Nephron progenitor cell (in vitro differentiated cells): ENCODE results near the gene CALCB.
"Not testable (repeated sequence)": the region's sequence is repeated elsewhere in the genome, so short reads cannot be mapped to it uniquely, and the experiment has no call there.

ENCODE experiments used
- DNase-seq: peaks from one replicate; pipeline ENCODE4 v3.0.0; 2021
- H3K27ac Mint-ChIP-seq: 2 replicates; pipeline ENCODE4 v1.8.0; 2021; ENCODE audit warnings: mild to moderate bottlenecking, moderate library complexity, mixed read lengths
- H3K27me3 Mint-ChIP-seq: 2 replicates; pipeline ENCODE4 v1.8.0; 2021; ENCODE audit warnings: mild to moderate bottlenecking, low read depth, mixed read lengths; ENCODE audit not compliant: poor library complexity
- H3K36me3 Mint-ChIP-seq: 2 replicates; pipeline ENCODE4 v1.8.0; 2021; ENCODE audit warnings: low read depth, mixed read lengths
- H3K4me1 Mint-ChIP-seq: 2 replicates; pipeline ENCODE4 v1.8.0; 2021; ENCODE audit warnings: mixed read lengths
- H3K4me3 Mint-ChIP-seq: 2 replicates; pipeline ENCODE4 v1.8.0; 2021; ENCODE audit warnings: mild to moderate bottlenecking, moderate library complexity, mixed read lengths
- H3K9me3 Mint-ChIP-seq: 2 replicates; pipeline ENCODE4 v1.8.0; 2021; ENCODE audit warnings: mild to moderate bottlenecking, moderate library complexity, mixed read lengths
- TF ChIP-seq, protein P1 (sequence below): fragments of 200-600 bp; sonication (generic); IDR thresholded peaks from 2 replicates; pipeline ENCODE4 v1.5.0; 2021; ENCODE audit warnings: antibody characterized with exemption

CALCB gene

DNA sequence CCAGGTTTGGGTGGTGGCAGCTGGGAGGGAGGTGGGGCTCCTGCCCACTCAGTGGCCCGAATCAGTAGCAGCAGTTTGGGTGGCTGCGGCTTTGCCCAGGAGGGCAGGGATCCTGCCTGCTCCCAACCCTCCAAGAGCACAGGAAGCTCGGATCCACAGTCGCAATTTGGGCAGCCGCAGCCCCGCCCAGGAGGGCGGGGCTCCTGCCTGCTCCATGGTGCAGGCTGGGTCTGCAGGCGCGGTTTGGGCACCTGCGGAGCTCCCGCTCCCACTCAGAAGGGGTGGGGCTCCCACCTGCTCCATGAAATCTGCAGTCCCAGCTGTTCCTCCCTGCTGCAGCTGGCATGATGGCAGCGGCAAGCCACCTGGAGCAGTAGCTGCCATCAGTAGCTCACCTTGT is 38.1 kb upstream of the CALCB start:
- H3K27me3 Mint-ChIP-seq = peaks cover 6% of the 10 kb centered on the region
- no peaks in the 10 kb centered on the region for H3K4me1 Mint-ChIP-seq
- peaks cover 4% of the 10 kb centered on the region for H3K9me3 Mint-ChIP-seq
- no peak for DNase-seq
- TF ChIP-seq, protein P1, sequence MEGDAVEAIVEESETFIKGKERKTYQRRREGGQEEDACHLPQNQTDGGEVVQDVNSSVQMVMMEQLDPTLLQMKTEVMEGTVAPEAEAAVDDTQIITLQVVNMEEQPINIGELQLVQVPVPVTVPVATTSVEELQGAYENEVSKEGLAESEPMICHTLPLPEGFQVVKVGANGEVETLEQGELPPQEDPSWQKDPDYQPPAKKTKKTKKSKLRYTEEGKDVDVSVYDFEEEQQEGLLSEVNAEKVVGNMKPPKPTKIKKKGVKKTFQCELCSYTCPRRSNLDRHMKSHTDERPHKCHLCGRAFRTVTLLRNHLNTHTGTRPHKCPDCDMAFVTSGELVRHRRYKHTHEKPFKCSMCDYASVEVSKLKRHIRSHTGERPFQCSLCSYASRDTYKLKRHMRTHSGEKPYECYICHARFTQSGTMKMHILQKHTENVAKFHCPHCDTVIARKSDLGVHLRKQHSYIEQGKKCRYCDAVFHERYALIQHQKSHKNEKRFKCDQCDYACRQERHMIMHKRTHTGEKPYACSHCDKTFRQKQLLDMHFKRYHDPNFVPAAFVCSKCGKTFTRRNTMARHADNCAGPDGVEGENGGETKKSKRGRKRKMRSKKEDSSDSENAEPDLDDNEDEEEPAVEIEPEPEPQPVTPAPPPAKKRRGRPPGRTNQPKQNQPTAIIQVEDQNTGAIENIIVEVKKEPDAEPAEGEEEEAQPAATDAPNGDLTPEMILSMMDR = no peak
- no peaks in the 10 kb centered on the region for H3K36me3 Mint-ChIP-seq
- no peak overlapping the region for H3K4me3 Mint-ChIP-seq
- H3K27ac Mint-ChIP-seq = no peak overlapping the region

DNA sequence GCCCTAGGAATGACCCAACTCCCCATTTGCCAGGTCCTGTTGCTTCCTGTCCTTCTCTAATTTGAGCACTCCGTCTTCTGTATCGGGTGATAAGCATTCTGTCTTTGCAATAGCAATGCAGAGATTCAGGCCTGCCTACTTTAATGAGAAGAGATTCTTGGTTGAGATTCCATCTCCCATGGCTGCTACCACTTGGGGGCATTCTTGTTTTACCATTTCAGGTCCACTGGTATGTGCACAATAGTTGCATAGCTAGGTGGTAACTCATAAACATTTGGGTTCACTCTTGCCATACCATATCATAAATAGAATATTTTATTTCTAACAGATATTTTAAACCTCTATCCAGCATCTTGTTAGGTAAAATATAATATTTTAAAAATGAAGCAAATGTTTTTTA is 34.4 kb upstream of the CALCB start:
- DNase-seq = no peak
- H3K4me3 Mint-ChIP-seq = no peak overlapping the region
- peaks cover 6% of the 10 kb centered on the region for H3K27me3 Mint-ChIP-seq

DNA sequence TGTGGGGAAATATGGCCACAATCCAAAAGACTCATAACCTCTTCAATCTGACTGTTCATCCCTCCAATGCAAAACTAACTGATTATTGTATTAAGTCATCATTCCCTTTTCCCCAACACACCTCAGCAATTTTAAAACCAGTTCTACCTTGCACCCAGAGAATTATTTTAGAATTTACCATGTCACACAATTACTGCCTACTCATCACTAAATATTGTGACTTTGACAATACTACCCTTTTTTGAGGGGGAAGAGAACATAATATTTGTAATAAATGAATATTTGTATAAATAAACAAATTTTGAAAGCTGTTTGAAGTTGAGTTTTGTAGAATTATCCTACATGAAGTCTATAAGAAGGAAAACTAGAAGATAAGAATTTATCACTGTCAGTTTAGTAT is 28.2 kb upstream of the CALCB start:
- Mint-ChIP-seq H3K9me3 (no peaks in the 10 kb centered on the region), H3K27me3 (no peaks in the 10 kb centered on the region), H3K4me3 (no peak overlapping the region), H3K27ac (no peak overlapping the region), H3K36me3 (no peaks in the 10 kb centered on the region), H3K4me1 (no peaks in the 10 kb centered on the region)
- no peak for DNase-seq
- TF ChIP-seq, protein P1 = no peak

More for the DNA sequence above, 34.4 kb upstream of the CALCB start:
- Mint-ChIP-seq H3K4me1 (no peaks in the 10 kb centered on the region), H3K27ac (no peak overlapping the region), H3K9me3 (no peaks in the 10 kb centered on the region), H3K36me3 (no peaks in the 10 kb centered on the region)
- TF ChIP-seq, protein P1 = no peak

DNA sequence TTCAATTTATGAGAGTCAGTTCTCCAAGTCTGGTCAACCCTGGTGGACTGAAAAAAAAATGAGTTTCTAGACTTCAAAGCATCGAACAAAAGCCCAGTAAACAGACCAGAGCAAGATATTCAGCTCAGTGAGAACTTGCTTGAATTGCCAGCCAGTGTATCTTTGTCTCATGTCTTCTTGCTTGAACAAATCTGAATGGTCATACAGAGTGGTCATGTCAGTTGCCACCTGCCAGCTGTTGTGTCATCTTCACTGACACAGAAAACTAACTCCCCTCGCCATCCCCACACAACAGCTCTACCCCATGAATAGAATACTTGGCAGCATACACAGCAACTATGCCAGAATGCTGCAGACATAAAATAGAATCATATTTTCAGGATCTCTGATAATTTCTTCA is 27.5 kb upstream of the CALCB start:
- Mint-ChIP-seq H3K27ac (no peak overlapping the region), H3K4me3 (no peak overlapping the region), H3K27me3 (no peaks in the 10 kb centered on the region), H3K9me3 (no peaks in the 10 kb centered on the region), H3K36me3 (no peaks in the 10 kb centered on the region), H3K4me1 (no peaks in the 10 kb centered on the region)
- TF ChIP-seq, protein P1 = no peak
- DNase-seq = no peak

DNA sequence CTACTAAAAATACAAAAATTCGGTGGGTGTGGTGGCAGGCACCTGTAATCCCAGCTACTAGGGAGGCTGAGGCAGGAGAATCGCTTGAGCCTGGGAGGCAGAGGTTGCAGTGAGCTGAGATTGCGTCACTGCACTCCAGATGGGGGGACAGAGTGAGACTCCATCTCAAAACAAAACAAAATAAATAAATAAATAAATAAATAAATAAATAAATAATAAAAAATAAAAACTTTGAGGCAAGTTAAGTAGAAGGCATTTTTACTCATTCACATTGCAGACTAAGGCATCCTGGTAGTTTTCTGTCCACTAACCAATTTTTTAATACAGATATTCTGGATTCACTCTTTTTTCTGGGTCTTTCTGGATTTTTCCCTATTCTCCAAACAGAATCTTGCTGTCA is 26.7 kb upstream of the CALCB start:
- H3K9me3 Mint-ChIP-seq, H3K4me1 Mint-ChIP-seq, H3K27ac Mint-ChIP-seq, DNase-seq, H3K36me3 Mint-ChIP-seq, H3K4me3 Mint-ChIP-seq, H3K27me3 Mint-ChIP-seq: not testable (repeated sequence)

DNA sequence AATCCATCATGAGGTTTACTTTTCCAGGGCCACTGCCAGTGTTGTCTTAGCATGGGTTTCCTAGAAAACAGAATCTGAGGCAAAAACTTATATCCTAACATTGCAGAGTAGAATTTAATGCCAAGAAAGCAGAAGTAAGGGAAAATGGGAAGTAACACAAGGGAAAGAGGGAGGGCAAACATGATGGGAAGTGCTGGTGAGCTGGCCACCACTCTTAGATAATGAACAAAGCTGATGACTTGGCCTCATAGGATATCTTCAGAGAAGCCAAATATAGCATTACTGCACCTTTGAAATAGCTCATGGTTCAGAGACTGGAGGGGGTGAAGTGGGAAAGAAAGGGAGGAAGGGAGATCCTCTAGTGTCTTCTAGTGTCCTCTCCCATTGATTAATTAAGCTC is 24.8 kb upstream of the CALCB start:
- TF ChIP-seq, protein P1 = no peak
- H3K36me3 Mint-ChIP-seq = no peaks in the 10 kb centered on the region
- H3K9me3 Mint-ChIP-seq = no peaks in the 10 kb centered on the region
- H3K27ac Mint-ChIP-seq = no peak overlapping the region
- DNase-seq = no peak
- H3K4me1 Mint-ChIP-seq = no peaks in the 10 kb centered on the region
- peaks cover 5% of the 10 kb centered on the region for H3K27me3 Mint-ChIP-seq
- H3K4me3 Mint-ChIP-seq = no peak overlapping the region
